HepG2 (cell line): ENCODE results near the gene ZNF276. TPM values are rescaled to one million over a fixed set of nuclear protein-coding genes. Genes with fewer than 3 reads are reported as not detected.

Source experiments
- AGO2 ChIP-seq: fragments of 200-400 bp; formaldehyde crosslinking; optimal IDR thresholded peaks from 2 replicates; pipeline ENCODE3; 2017; ENCODE audit warnings: mild to moderate bottlenecking, low read depth, low read length, moderate library complexity
- ATM ChIP-seq: fragments of 450-650 bp; IDR thresholded peaks from 2 replicates; pipeline ENCODE4 v1.7.1; 2017; ENCODE audit warnings: mild to moderate bottlenecking, borderline replicate concordance
- CC2D1A ChIP-seq: sonication (generic); formaldehyde crosslinking; IDR thresholded peaks from 2 replicates; pipeline ENCODE4 v1.8.1; 2023; ENCODE audit warnings: mild to moderate bottlenecking, missing genetic modification reagents
- CERS6 ChIP-seq: sonication (generic); formaldehyde crosslinking; IDR thresholded peaks from 2 replicates; pipeline ENCODE4 v1.5.0; 2020; ENCODE audit warnings: missing genetic modification reagents
- MYC ChIP-seq: sonication (generic); formaldehyde crosslinking; IDR thresholded peaks from 2 replicates; pipeline ENCODE4 v1.9.0; 2021; ENCODE audit warnings: missing genetic modification reagents, borderline replicate concordance
- NAIF1 ChIP-seq: sonication (generic); formaldehyde crosslinking; IDR thresholded peaks from 2 replicates; pipeline ENCODE4 v1.5.0; 2020; ENCODE audit warnings: mild to moderate bottlenecking, missing genetic modification reagents, borderline replicate concordance
- NR2F2 ChIP-seq: IDR thresholded peaks from 2 replicates; pipeline ENCODE4 v1.6.1; 2012; ENCODE audit warnings: low read depth, inconsistent platforms, borderline replicate concordance
- POLR2G ChIP-seq: fragments of 200-400 bp; formaldehyde crosslinking; IDR thresholded peaks from 2 replicates; pipeline ENCODE4 v1.6.1; 2018; ENCODE audit warnings: mild to moderate bottlenecking, low read depth, low read length, moderate library complexity
- PREB ChIP-seq: sonication (generic); formaldehyde crosslinking; IDR thresholded peaks from 2 replicates; pipeline ENCODE4 v1.4.0; 2020; ENCODE audit warnings: missing genetic modification reagents
- SATB2 ChIP-seq: sonication (generic); formaldehyde crosslinking; IDR thresholded peaks from 2 replicates; pipeline ENCODE4 v1.5.0; 2020; ENCODE audit warnings: missing genetic modification reagents
- SRF ChIP-seq: IDR thresholded peaks from 2 replicates; pipeline ENCODE4 v1.6.1; 2011; ENCODE audit warnings: mild to moderate bottlenecking, low read depth, low read length, moderate library complexity
- ZFP1 ChIP-seq: IDR thresholded peaks from 2 replicates; pipeline ENCODE4 v1.6.1; 2016
- ZMAT5 ChIP-seq: sonication (generic); formaldehyde crosslinking; IDR thresholded peaks from 2 replicates; pipeline ENCODE4 v1.5.0; 2020; ENCODE audit warnings: mild to moderate bottlenecking, low read depth, missing genetic modification reagents, borderline replicate concordance
- ZNF546 ChIP-seq: sonication (generic); formaldehyde crosslinking; conservative IDR thresholded peaks from 2 replicates; pipeline ENCODE4 v1.8.1; 2023; ENCODE audit warnings: mild to moderate bottlenecking, missing genetic modification reagents
- ZNF549 ChIP-seq: sonication (generic); formaldehyde crosslinking; IDR thresholded peaks from 2 replicates; pipeline ENCODE4 v1.5.0; 2020; ENCODE audit warnings: missing genetic modification reagents
- ZNF615 ChIP-seq: sonication (generic); formaldehyde crosslinking; IDR thresholded peaks from 2 replicates; pipeline ENCODE4 v1.5.0; 2020; ENCODE audit warnings: mild to moderate bottlenecking, missing genetic modification reagents, borderline replicate concordance
- ZNF766 ChIP-seq: sonication (generic); formaldehyde crosslinking; IDR thresholded peaks from 2 replicates; pipeline ENCODE4 v1.5.0; 2020; ENCODE audit warnings: missing genetic modification reagents, borderline replicate concordance
- ZNF782 ChIP-seq: sonication (generic); formaldehyde crosslinking; IDR thresholded peaks from 2 replicates; pipeline ENCODE4 v1.4.0; 2020; ENCODE audit warnings: missing genetic modification reagents, mild to moderate bottlenecking, borderline replicate concordance
- ZSCAN5A ChIP-seq: sonication (generic); formaldehyde crosslinking; IDR thresholded peaks from 2 replicates; pipeline ENCODE4 v1.8.0; 2022; ENCODE audit warnings: mild to moderate bottlenecking, missing genetic modification reagents, borderline replicate concordance
- polyA plus RNA-seq, 8 experiments: library from polyadenylated mRNA; depleted of rRNA in 3 of 8; stranded (reverse) in 7 of 8; unstranded in 1 of 8; fragments of >200 nt; fragmentation: Illumina TruSeq in 4 of 8; extraction: Trizol in 4 of 8; gene quantifications; 2 replicates each; pipeline versions ENCODE4 v1.2.1 to v1.2.3, GENCODE V29; 2011 to 2016; ENCODE audit warnings: low read depth in 4 of 8, missing spikeins in 1 of 8, mixed read lengths in 1 of 8; ENCODE audit not compliant: insufficient read depth in 1 of 8
- total RNA-seq, 5 experiments: library from RNA; depleted of rRNA; stranded (reverse); fragments of >200 nt; fragmentation: Illumina TruSeq; extraction: Trizol; gene quantifications; 2 replicates each; pipeline ENCODE4 v1.2.3, GENCODE V29; 2016; ENCODE audit warnings: low read depth in 1 of 5
- TF ChIP-seq, protein P1 (sequence below): sonication (generic); formaldehyde crosslinking; IDR thresholded peaks from 2 replicates; pipeline ENCODE4 v1.4.0; 2020; ENCODE audit warnings: mild to moderate bottlenecking, missing genetic modification reagents
- TF ChIP-seq, protein P2 (sequence below): sonication (generic); formaldehyde crosslinking; IDR thresholded peaks from 2 replicates; pipeline ENCODE4 v1.4.0; 2020; ENCODE audit warnings: missing genetic modification reagents
- TF ChIP-seq, protein P3 (sequence below): sonication (generic); formaldehyde crosslinking; IDR thresholded peaks from 2 replicates; pipeline ENCODE4 v1.5.0; 2020; ENCODE audit warnings: missing genetic modification reagents

Gene ZNF276
- total and polyA plus RNA-seq, 2 of the 13 experiments (the other 11 are each of a cell fraction or from before 2014, with no cell fraction given) = 17.7 to 18.0 TPM

DNA sequence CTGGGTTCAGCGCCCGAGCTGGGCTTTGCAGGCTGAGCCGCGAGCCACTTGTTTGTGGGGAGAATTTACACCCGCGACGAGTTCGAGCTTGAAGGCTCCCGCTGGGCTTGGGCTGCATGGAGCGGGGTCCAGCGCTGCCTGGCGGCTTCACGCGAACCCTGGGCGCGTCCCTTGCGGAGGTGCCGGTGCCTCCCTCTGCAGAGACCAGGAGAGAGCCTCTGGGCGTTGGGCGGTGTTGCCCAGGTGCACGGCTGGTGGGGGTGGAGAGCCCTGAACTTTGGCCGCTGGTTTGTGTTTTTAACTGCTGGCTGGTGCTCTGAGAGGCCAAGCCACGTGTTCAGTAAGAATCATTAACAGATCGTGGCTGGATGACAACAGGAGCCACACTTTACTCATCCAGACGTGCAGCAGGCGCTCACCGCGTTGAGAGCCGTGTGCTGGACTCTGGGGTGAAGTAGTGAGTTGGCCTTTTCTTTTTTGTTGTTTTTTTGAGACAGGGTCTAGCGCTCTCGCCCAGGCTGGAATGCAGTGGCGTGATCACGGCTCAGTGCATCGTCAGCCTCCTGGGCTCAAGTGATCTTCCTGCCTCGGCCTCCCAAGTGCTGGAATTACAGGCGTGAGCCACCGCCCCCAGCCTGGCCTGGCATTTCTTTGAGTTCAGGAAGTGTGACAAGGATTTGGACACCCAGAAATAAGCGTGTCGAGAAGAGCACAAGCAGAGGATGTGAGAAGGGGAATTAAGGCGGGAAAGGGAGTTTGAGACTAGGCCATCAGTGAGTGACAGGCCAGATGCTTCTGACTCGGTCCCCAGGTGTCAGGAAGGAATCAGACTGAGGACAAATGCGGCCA lies 34.0 kb upstream of the ZNF276 start (continued):
- TF ChIP-seq PREB (CRISPR knock-in tag) = peak; percentile 65; the same call in 1 of the 2 replicates
- TF ChIP-seq, protein P1, sequence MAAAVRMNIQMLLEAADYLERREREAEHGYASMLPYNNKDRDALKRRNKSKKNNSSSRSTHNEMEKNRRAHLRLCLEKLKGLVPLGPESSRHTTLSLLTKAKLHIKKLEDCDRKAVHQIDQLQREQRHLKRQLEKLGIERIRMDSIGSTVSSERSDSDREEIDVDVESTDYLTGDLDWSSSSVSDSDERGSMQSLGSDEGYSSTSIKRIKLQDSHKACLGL (CRISPR knock-in tag) = peak; percentile 95
- peak; percentile 95 for TF ChIP-seq ZFP1 (CRISPR knock-in tag)
- peak; percentile 17 for TF ChIP-seq AGO2
- TF ChIP-seq ZMAT5 = peak; percentile 47; the same call in 1 of the 2 replicates
- TF ChIP-seq ZNF766 = peak; percentile 99
- peak; percentile 97 for TF ChIP-seq NAIF1 (CRISPR knock-in tag)
- TF ChIP-seq NR2F2 = peak; percentile 67
- peak; percentile 96 for TF ChIP-seq POLR2G
- TF ChIP-seq CERS6 (CRISPR knock-in tag) = peak; percentile 93
- peak; percentile 99 for TF ChIP-seq MYC (CRISPR knock-in tag)
- no peak for TF ChIP-seq ATM
- TF ChIP-seq SATB2 (CRISPR knock-in tag) = peak; percentile 96
- TF ChIP-seq SRF = no peak
- peak; percentile 98; the same call in 1 of the 2 replicates for TF ChIP-seq ZSCAN5A
- no peak for TF ChIP-seq CC2D1A (CRISPR knock-in tag)
- TF ChIP-seq ZNF546 (CRISPR knock-in tag) = peak; percentile 96
- peak; percentile 92; the same call in 1 of the 2 replicates for TF ChIP-seq ZNF782
- peak; percentile 94 for TF ChIP-seq ZNF615 (CRISPR knock-in tag)
- TF ChIP-seq, protein P2, sequence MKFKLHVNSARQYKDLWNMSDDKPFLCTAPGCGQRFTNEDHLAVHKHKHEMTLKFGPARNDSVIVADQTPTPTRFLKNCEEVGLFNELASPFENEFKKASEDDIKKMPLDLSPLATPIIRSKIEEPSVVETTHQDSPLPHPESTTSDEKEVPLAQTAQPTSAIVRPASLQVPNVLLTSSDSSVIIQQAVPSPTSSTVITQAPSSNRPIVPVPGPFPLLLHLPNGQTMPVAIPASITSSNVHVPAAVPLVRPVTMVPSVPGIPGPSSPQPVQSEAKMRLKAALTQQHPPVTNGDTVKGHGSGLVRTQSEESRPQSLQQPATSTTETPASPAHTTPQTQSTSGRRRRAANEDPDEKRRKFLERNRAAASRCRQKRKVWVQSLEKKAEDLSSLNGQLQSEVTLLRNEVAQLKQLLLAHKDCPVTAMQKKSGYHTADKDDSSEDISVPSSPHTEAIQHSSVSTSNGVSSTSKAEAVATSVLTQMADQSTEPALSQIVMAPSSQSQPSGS (CRISPR knock-in tag) = peak; percentile 95; the same call in 1 of the 2 replicates
- peak; percentile 100 for TF ChIP-seq ZNF549 (CRISPR knock-in tag)
- TF ChIP-seq, protein P3, sequence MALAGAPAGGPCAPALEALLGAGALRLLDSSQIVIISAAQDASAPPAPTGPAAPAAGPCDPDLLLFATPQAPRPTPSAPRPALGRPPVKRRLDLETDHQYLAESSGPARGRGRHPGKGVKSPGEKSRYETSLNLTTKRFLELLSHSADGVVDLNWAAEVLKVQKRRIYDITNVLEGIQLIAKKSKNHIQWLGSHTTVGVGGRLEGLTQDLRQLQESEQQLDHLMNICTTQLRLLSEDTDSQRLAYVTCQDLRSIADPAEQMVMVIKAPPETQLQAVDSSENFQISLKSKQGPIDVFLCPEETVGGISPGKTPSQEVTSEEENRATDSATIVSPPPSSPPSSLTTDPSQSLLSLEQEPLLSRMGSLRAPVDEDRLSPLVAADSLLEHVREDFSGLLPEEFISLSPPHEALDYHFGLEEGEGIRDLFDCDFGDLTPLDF (CRISPR knock-in tag) = peak; percentile 26; the same call in 1 of the 2 replicates
